HEK293 (cell line): ENCODE data around the gene HOXB9.
A peak's percentile ranks its signal among the peaks of the same experiment; 100 is the strongest.

Source experiments
- BCL11A ChIP-seq: fragments of 450-650 bp; formaldehyde crosslinking; IDR thresholded peaks from 2 replicates; pipeline ENCODE4 v1.5.1; 2016; ENCODE audit warnings: low read depth, missing biosample characterization, missing genetic modification characterization
- BCL6B ChIP-seq: fragments of 450-650 bp; formaldehyde crosslinking; IDR thresholded peaks from 2 replicates; pipeline ENCODE4 v1.5.1; 2017; ENCODE audit warnings: missing biosample characterization, missing genetic modification characterization
- FEZF1 ChIP-seq: fragments of 450-650 bp; formaldehyde crosslinking; IDR thresholded peaks from 2 replicates; pipeline ENCODE4 v1.5.1; 2016; ENCODE audit warnings: missing biosample characterization, missing genetic modification characterization
- GFI1B ChIP-seq: fragments of 450-650 bp; formaldehyde crosslinking; IDR thresholded peaks from 2 replicates; pipeline ENCODE4 v1.5.1; 2016; ENCODE audit warnings: missing biosample characterization, missing genetic modification characterization
- IKZF3 ChIP-seq: fragments of 450-650 bp; IDR thresholded peaks from 2 replicates; pipeline ENCODE4 v1.5.0; 2018; ENCODE audit warnings: missing biosample characterization, mild to moderate bottlenecking, missing genetic modification characterization, moderate library complexity
- KLF10 ChIP-seq: fragments of 450-650 bp; IDR thresholded peaks from 2 replicates; pipeline ENCODE4 v1.5.1; 2018; ENCODE audit warnings: missing biosample characterization, mild to moderate bottlenecking, missing genetic modification characterization
- OSR2 ChIP-seq: fragments of 450-650 bp; formaldehyde crosslinking; IDR thresholded peaks from 2 replicates; pipeline ENCODE4 v1.5.1; 2016; ENCODE audit warnings: missing biosample characterization, missing genetic modification characterization
- PRDM1 ChIP-seq: fragments of 450-650 bp; formaldehyde crosslinking; IDR thresholded peaks from 2 replicates; pipeline ENCODE4; 2016; ENCODE audit warnings: missing biosample characterization, missing genetic modification characterization
- PRDM6 ChIP-seq: fragments of 450-650 bp; formaldehyde crosslinking; IDR thresholded peaks from 2 replicates; pipeline ENCODE4 v1.5.1; 2017; ENCODE audit warnings: missing biosample characterization, missing genetic modification characterization
- ZBTB26 ChIP-seq: fragments of 450-650 bp; formaldehyde crosslinking; optimal IDR thresholded peaks from 2 replicates; pipeline ENCODE3; 2016; ENCODE audit warnings: missing biosample characterization, mild to moderate bottlenecking, missing genetic modification characterization
- ZBTB44 ChIP-seq: fragments of 450-650 bp; IDR thresholded peaks from 2 replicates; pipeline ENCODE4 v1.5.1; 2018; ENCODE audit warnings: missing biosample characterization, mild to moderate bottlenecking, missing genetic modification characterization
- ZBTB6 ChIP-seq: fragments of 450-650 bp; formaldehyde crosslinking; IDR thresholded peaks from 2 replicates; pipeline ENCODE4 v1.5.1; 2017; ENCODE audit warnings: missing biosample characterization, missing genetic modification characterization
- ZBTB8A ChIP-seq: fragments of 450-650 bp; formaldehyde crosslinking; IDR thresholded peaks from 2 replicates; pipeline ENCODE4 v1.5.1; 2016; ENCODE audit warnings: missing biosample characterization, missing genetic modification characterization
- ZFHX2 ChIP-seq: fragments of 450-650 bp; formaldehyde crosslinking; conservative IDR thresholded peaks from 2 replicates; pipeline ENCODE4 v1.5.1; 2016; ENCODE audit warnings: missing biosample characterization, missing genetic modification characterization
- ZNF146 ChIP-seq: fragments of 450-650 bp; formaldehyde crosslinking; IDR thresholded peaks from 2 replicates; pipeline ENCODE4 v1.5.1; 2016; ENCODE audit warnings: missing biosample characterization, missing genetic modification characterization
- ZNF335 ChIP-seq: fragments of 450-650 bp; formaldehyde crosslinking; conservative IDR thresholded peaks from 2 replicates; pipeline ENCODE4 v1.5.1; 2016; ENCODE audit warnings: missing biosample characterization, missing genetic modification characterization
- ZNF501 ChIP-seq: fragments of 450-650 bp; formaldehyde crosslinking; IDR thresholded peaks from 2 replicates; pipeline ENCODE4 v1.5.1; 2016; ENCODE audit warnings: missing biosample characterization, missing genetic modification characterization
- ZNF518A ChIP-seq: fragments of 450-650 bp; formaldehyde crosslinking; conservative IDR thresholded peaks from 2 replicates; pipeline ENCODE4 v1.5.1; 2016; ENCODE audit warnings: low read depth, missing biosample characterization, missing genetic modification characterization
- ZNF610 ChIP-seq: fragments of 450-650 bp; formaldehyde crosslinking; IDR thresholded peaks from 2 replicates; pipeline ENCODE4 v1.5.1; 2016; ENCODE audit warnings: missing biosample characterization, missing genetic modification characterization, borderline replicate concordance
- ZNF626 ChIP-seq: fragments of 450-650 bp; sonication (Bioruptor Pico); formaldehyde crosslinking; IDR thresholded peaks from 2 replicates; pipeline ENCODE4 v1.5.1; 2018; ENCODE audit warnings: missing biosample characterization, missing genetic modification characterization, inconsistent platforms
- ZNF660 ChIP-seq: fragments of 450-650 bp; IDR thresholded peaks from 2 replicates; pipeline ENCODE4 v1.5.1; 2018; ENCODE audit warnings: missing biosample characterization, mild to moderate bottlenecking, missing genetic modification characterization
- ZNF747 ChIP-seq: fragments of 450-650 bp; formaldehyde crosslinking; IDR thresholded peaks from 2 replicates; pipeline ENCODE4 v1.5.1; 2016; ENCODE audit warnings: missing biosample characterization, missing genetic modification characterization
- ZNF830 ChIP-seq: fragments of 450-650 bp; IDR thresholded peaks from 2 replicates; pipeline ENCODE4 v1.5.0; 2018; ENCODE audit warnings: missing biosample characterization, missing genetic modification characterization, low read depth, mild to moderate bottlenecking, moderate library complexity
- ZNF843 ChIP-seq: fragments of 450-650 bp; formaldehyde crosslinking; IDR thresholded peaks from 2 replicates; pipeline ENCODE4 v1.5.1; 2016; ENCODE audit warnings: missing biosample characterization, missing genetic modification characterization
- TF ChIP-seq, protein P1 (sequence below): fragments of 450-650 bp; formaldehyde crosslinking; IDR thresholded peaks from 2 replicates; pipeline ENCODE4 v1.5.1; 2016; ENCODE audit warnings: missing biosample characterization, missing genetic modification characterization

HOXB9 gene

DNA sequence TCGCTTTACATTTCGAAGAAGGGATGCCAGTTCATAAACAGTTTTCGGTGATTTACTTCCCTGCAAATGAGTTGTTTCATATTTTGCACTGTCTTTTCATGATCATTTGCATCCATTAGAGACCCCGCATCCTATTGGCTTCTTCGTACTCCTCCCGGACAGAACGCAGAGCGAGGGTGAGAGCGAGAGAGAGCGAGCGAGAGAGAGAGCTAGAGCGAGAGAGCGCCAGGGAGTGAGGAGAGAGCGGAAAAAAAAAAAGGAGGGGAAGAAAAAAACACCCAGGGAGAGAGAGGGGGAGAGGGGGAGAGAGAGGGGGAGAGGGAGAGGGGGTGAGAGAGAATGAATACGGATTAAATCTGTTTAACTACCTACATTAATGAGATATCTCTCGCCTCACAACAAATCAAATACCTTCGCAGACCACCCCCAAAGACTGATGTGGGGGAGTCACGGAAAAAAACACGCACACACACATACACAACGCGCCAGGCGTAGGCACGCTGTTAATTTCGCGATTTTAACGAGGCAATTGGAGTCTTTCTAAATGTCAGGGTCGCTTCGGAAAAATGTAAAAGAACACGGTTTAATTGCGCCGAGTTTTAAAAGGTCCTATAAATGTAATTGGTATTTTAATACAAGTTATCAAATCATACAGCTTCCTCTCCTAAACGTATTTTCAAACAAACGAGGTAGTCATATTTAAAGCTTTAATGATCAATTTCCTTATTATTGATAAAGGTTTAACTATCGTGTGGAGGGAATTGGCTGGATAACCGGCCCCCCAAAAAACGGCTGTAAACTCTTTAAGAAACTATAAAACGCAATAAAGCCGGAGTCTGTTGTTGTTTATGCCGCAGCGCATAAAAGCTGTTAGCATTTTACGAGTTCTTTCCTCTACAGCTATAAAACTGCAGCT lies 10.9 kb downstream of the HOXB9 start, which contains the start of gene HOXB8 (continued):
- TF ChIP-seq ZBTB8A (peak; percentile 46), ZNF335 (tag by site-specific recombination) (no peak), ZBTB26 (peak; percentile 29), ZBTB6 (peak; percentile 81), KLF10 (tag by site-specific recombination) (peak; percentile 45), ZNF501 (tag by site-specific recombination) (0 out of 2 replicates have a peak, but pooled peaks have one; percentile 53), BCL11A (tag by site-specific recombination) (peak; percentile 58), ZNF626 (tag by site-specific recombination) (no peak), ZBTB44 (tag by site-specific recombination) (peak; percentile 94; the same call in 1 of the 2 replicates), ZNF610 (tag by site-specific recombination) (peak; percentile 48; the same call in 1 of the 2 replicates), ZNF747 (tag by site-specific recombination) (no peak), ZNF830 (tag by site-specific recombination) (no peak), IKZF3 (tag by site-specific recombination) (peak; percentile 77), PRDM1 (tag by site-specific recombination) (peak; percentile 93), ZNF843 (tag by site-specific recombination) (peak; percentile 90), GFI1B (tag by site-specific recombination) (peak; percentile 78; the same call in 1 of the 2 replicates), ZFHX2 (peak; percentile 86), ZNF660 (tag by site-specific recombination) (peak; percentile 53), FEZF1 (peak; percentile 86), ZNF146 (tag by site-specific recombination) (0 out of 2 replicates have a peak, but pooled peaks have one; percentile 9), ZNF518A (tag by site-specific recombination) (0 out of 2 replicates have a peak, but pooled peaks have one; percentile 8), PRDM6 (peak; percentile 98), BCL6B (tag by site-specific recombination) (peak; percentile 59), OSR2 (tag by site-specific recombination) (peak; percentile 61; the same call in 1 of the 2 replicates)
- TF ChIP-seq, protein P1, sequence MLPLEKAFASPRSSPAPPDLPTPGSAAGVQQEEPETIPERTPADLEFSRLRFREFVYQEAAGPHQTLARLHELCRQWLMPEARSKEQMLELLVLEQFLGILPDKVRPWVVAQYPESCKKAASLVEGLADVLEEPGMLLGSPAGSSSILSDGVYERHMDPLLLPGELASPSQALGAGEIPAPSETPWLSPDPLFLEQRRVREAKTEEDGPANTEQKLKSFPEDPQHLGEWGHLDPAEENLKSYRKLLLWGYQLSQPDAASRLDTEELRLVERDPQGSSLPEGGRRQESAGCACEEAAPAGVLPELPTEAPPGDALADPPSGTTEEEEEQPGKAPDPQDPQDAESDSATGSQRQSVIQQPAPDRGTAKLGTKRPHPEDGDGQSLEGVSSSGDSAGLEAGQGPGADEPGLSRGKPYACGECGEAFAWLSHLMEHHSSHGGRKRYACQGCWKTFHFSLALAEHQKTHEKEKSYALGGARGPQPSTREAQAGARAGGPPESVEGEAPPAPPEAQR (tag by site-specific recombination): no peak
